HCT116 (cell line): ENCODE measurements around the gene FTO. TPM values are rescaled to one million over a fixed set of nuclear protein-coding genes. Genes with fewer than 3 reads are reported as not detected.

Source experiments
- ATAC-seq: fragments of 200-7000 bp; cut with Tn5 transposase; 2 replicates; pipeline ENCODE4 v1.9.1; 2020; ENCODE audit warnings: mild to moderate bottlenecking, moderate library complexity
- BruUV-seq: library from RNA; stranded (reverse); fragments of 400-500 nt; replicated peaks from 2 replicates; lab custom pipeline; 2021; lab: Mats Ljungman, UMichigan
- CTCF ChIA-PET: fragments of 300-600 bp; sonication (Branson Sonifier 250); formaldehyde crosslinking; loops from one replicate; lab custom pipeline; 2021; ENCODE audit warnings: antibody characterized with exemption; lab: Charles Lee
- POLR2A ChIA-PET: fragments of 300-600, 350-600 bp; sonication (Branson Sonifier 250); formaldehyde crosslinking; loops from one replicate; lab custom pipeline; 2021; ENCODE audit warnings: antibody characterized with exemption; lab: Charles Lee
- RAD21 ChIA-PET, 2 experiments: fragments of 300-600 bp; sonication (Branson Sonifier 250); formaldehyde crosslinking; loops; one replicate each; lab custom pipeline; 2023; ENCODE audit warnings: low total read pairs in 2 of 2; ENCODE audit not compliant: uncharacterized antibody in 2 of 2, unreplicated experiment in 2 of 2, low non-redundant PET in 1 of 2; lab: Charles Lee
- DNase-seq: peaks from one replicate; pipeline ENCODE4 v3.0.0-alpha.2; 2010; ENCODE audit warnings: low read depth, low spot score
- H2AFZ ChIP-seq: fragments of 200-600 bp; shearing (Covaris generic), sonication (generic); 2 replicates; pipeline ENCODE4 v1.6.1; 2017; ENCODE audit warnings: low read depth, mixed run types, mixed read lengths, antibody characterized with exemption, low read length; ENCODE audit not compliant: poor library complexity, severe bottlenecking
- H3K27ac ChIP-seq: 2 replicates; pipeline ENCODE4 v1.5.1; 2012; ENCODE audit warnings: low read depth, low read length
- H3K27me3 ChIP-seq: fragments of 200-600 bp; sonication (generic); 2 replicates; pipeline ENCODE4 v1.6.1; 2016; ENCODE audit warnings: mixed run types, low read length, mixed read lengths; ENCODE audit not compliant: insufficient read depth
- H3K36me3 ChIP-seq, 2 experiments: fragments of 200-500 bp in 1 of 2; fragments of 200-600 bp in 1 of 2; sonication (Bioruptor generic) in 1 of 2; sonication (generic) in 1 of 2; 2 replicates each; pipeline versions ENCODE4 v1.5.1 to v1.6.1; 2014 to 2016; ENCODE audit warnings: low read length in 2 of 2, inconsistent platforms in 1 of 2, mixed read lengths in 1 of 2, mixed run types in 1 of 2; ENCODE audit not compliant: insufficient read depth in 2 of 2, control insufficient read depth in 1 of 2
- H3K4me1 ChIP-seq, 2 experiments: fragments of 200-600 bp in 1 of 2; sonication (generic) in 1 of 2; 2 replicates each; pipeline versions ENCODE4 v1.5.1 to v1.6.1; 2012 to 2017; ENCODE audit warnings: low read length in 2 of 2, inconsistent platforms in 1 of 2, mild to moderate bottlenecking in 1 of 2, mixed read lengths in 1 of 2, mixed run types in 1 of 2, moderate library complexity in 1 of 2; ENCODE audit not compliant: insufficient read depth in 2 of 2, control insufficient read depth in 1 of 2
- H3K4me2 ChIP-seq: fragments of 200-600 bp; sonication (generic); 2 replicates; pipeline ENCODE4 v1.6.1; 2017; ENCODE audit warnings: mixed run types, low read length, mixed read lengths
- H3K4me3 ChIP-seq, 2 experiments: fragments of 200-600 bp in 1 of 2; sonication (generic) in 1 of 2; replicated peaks in 1 of 2; 2 replicates each; pipeline ENCODE4 v1.5.1; 2011 to 2016; ENCODE audit warnings: low read length in 2 of 2, control low read depth in 1 of 2, low read depth in 1 of 2, mild to moderate bottlenecking in 1 of 2, mixed read lengths in 1 of 2, mixed run types in 1 of 2
- H3K79me2 ChIP-seq: fragments of 200-600 bp; sonication (generic); 2 replicates; pipeline ENCODE4 v1.6.1; 2017; ENCODE audit warnings: mild to moderate bottlenecking, mixed run types, low read length, moderate library complexity, mixed read lengths; ENCODE audit not compliant: insufficient read depth
- H3K9ac ChIP-seq: fragments of 200-600 bp; sonication (generic); 2 replicates; pipeline ENCODE4 v1.6.1; 2016; ENCODE audit warnings: low read length, mixed read lengths
- H3K9me2 ChIP-seq: fragments of 200-600 bp; sonication (generic), shearing (Covaris generic); 2 replicates; pipeline ENCODE4 v1.6.1; 2017; ENCODE audit warnings: mixed run types, mild to moderate bottlenecking, moderate library complexity; ENCODE audit not compliant: insufficient read depth
- H3K9me3 ChIP-seq, 2 experiments: fragments of 200-500 bp in 1 of 2; fragments of 200-600 bp in 1 of 2; sonication (Bioruptor generic) in 1 of 2; sonication (generic) in 1 of 2; 2 replicates each; pipeline ENCODE4 v1.6.1; 2014 to 2017; ENCODE audit warnings: low read length in 2 of 2, mixed read lengths in 2 of 2, inconsistent platforms in 1 of 2, low read depth in 1 of 2, mild to moderate bottlenecking in 1 of 2, mixed run types in 1 of 2, moderate library complexity in 1 of 2; ENCODE audit not compliant: control insufficient read depth in 1 of 2, insufficient read depth in 1 of 2
- H4K20me1 ChIP-seq: fragments of 200-600 bp; sonication (generic), shearing (Covaris generic); 2 replicates; pipeline ENCODE4 v1.6.1; 2017; ENCODE audit warnings: mixed run types, mild to moderate bottlenecking, moderate library complexity; ENCODE audit not compliant: insufficient read depth
- CBX3 ChIP-seq: IDR thresholded peaks from 2 replicates; pipeline ENCODE4 v1.6.1; 2012; ENCODE audit warnings: low read depth
- CTCF ChIP-seq, 3 experiments: fragments of 200-600 bp in 1 of 3; sonication (generic) in 1 of 3; IDR thresholded peaks in 2 of 3; conservative IDR thresholded peaks in 1 of 3; 2 replicates each; pipeline ENCODE4 v1.5.1; 2012 to 2017; ENCODE audit warnings: low read depth in 2 of 3, low read length in 2 of 3, antibody characterized with exemption in 1 of 3, borderline replicate concordance in 1 of 3, control low read depth in 1 of 3, mild to moderate bottlenecking in 1 of 3, mixed read lengths in 1 of 3, mixed run types in 1 of 3, moderate library complexity in 1 of 3; ENCODE audit not compliant: insufficient read depth in 1 of 3
- ELF1 ChIP-seq: IDR thresholded peaks from 2 replicates; pipeline ENCODE4 v1.6.1; 2012; ENCODE audit warnings: low read depth, borderline replicate concordance
- EZH2phosphoT487 ChIP-seq: fragments of 200-600 bp; IDR thresholded peaks from 2 replicates; pipeline ENCODE4 v1.6.1; 2018; ENCODE audit warnings: antibody characterized with exemption, borderline replicate concordance
- POLR2A ChIP-seq: IDR thresholded peaks from 2 replicates; pipeline ENCODE4 v1.7.0; 2011; ENCODE audit warnings: borderline replicate concordance; ENCODE audit not compliant: insufficient read depth, insufficient read length; ENCODE audit errors: extremely low read depth
- SRF ChIP-seq: IDR thresholded peaks from 2 replicates; pipeline ENCODE4 v1.6.1; 2012; ENCODE audit warnings: low read depth
- YY1 ChIP-seq: IDR thresholded peaks from 2 replicates; pipeline ENCODE4 v1.6.1; 2011; ENCODE audit warnings: low read length, low read depth, moderate library complexity, mild to moderate bottlenecking; ENCODE audit not compliant: insufficient replicate concordance; ENCODE audit errors: extremely low read depth
- ZBTB33 ChIP-seq: IDR thresholded peaks from 2 replicates; pipeline ENCODE4 v1.6.1; 2011; ENCODE audit warnings: mild to moderate bottlenecking, low read length, moderate library complexity; ENCODE audit not compliant: insufficient replicate concordance; ENCODE audit errors: extremely low read depth
- ZFX ChIP-seq: fragments of 450-650 bp; IDR thresholded peaks from 2 replicates; pipeline ENCODE4 v1.6.1; 2017
- intact Hi-C: fragments of 100-400 bp; cut with micrococcal nuclease; formaldehyde crosslinking; loops from 2 replicates; pipeline ENCODE4 v1.10.0; 2022
- total RNA-seq: library from RNA; stranded (reverse); gene quantifications from one replicate; pipeline ENCODE4 v1.2.1, GENCODE V29; 2021; ENCODE audit not compliant: unreplicated experiment
- TF ChIP-seq, protein P1 (sequence below): IDR thresholded peaks from 2 replicates; pipeline ENCODE4 v1.6.1; 2012

Gene FTO
- total RNA-seq, 1 experiment from 2014 or later: 55.2 TPM

DNA sequence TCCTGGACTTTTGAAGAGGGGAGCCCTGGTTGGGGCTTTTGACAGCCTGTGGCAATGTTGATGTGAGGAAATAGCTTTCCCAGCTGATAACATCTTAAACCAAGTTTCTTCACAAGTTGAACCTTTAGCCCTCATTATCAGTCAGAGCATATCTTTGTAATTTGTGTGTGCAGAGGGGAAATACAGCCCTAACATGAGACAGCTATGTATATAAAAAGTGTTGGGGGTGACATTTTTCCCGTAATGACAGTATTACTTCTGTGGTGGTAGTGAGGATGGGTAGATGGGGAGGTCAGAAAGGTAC is 221.1 kb downstream of the FTO start:
- ChIA-PET POLR2A (no interaction called here), CTCF (interaction anchor here (0.6 kb wide), 1 partner anchor 1033 kb away, joined by 10 read pairs; no protein-coding TSS in a partner anchor), RAD21 (no interaction called here)
- TF ChIP-seq ZFX (no peak), ELF1 (no peak), YY1 (no peak), EZH2phosphoT487 (no peak), SRF (no peak), CBX3 (no peak), POLR2A (no peak), ZBTB33 (no peak), CTCF (IDR thresholded peaks at IDR 0.05 in 2 of 3, conservative IDR thresholded peaks at IDR 0.05 in 1 of 3; ENCODE audit: borderline replicate concordance in 1 of 3, insufficient read depth in 1 of 3, low read depth in 2 of 3, low read length in 2 of 3) (no peak)
- TF ChIP-seq, protein P1, sequence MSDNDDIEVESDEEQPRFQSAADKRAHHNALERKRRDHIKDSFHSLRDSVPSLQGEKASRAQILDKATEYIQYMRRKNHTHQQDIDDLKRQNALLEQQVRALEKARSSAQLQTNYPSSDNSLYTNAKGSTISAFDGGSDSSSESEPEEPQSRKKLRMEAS: no peak
- Histone ChIP-seq H3K9me3 (no peaks in the 10 kb centered on the region), H3K9me2 (no peaks in the 10 kb centered on the region), H2AFZ (no peak overlapping the region), H3K4me1 (no peaks in the 10 kb centered on the region), H3K79me2 (no peaks in the 10 kb centered on the region), H3K4me3 (no peak overlapping the region), H3K9ac (no peak overlapping the region), H3K4me2 (no peak overlapping the region), H3K27me3 (no peaks in the 10 kb centered on the region), H3K27ac (no peak overlapping the region), H3K36me3 (no peaks in the 10 kb centered on the region), H4K20me1 (no peaks in the 10 kb centered on the region)
- DNase-seq: no peak
- ATAC-seq: no peak
- intact Hi-C loops: no loop called here
- no TSS peak for BruUV-seq
